Measurements from ENCODE around the gene PARD3B.

DNA sequence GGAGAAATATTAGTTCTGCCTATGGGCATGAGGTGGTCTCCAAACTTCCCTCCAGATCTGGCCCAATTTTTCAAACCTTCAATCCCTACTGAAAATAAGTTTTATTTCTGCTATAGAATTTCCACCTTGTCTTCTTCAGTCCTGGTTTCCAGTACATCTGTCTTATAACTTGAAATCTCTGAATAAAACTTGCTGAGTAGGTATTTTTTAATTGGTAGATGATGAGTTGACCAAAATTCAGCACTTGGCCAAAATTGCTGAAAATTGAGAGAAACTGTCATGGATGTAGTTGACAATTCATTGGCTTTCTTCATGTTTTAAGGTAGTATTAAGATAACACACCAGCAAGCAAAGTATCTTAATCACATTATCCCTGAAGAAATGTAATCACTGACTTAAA is 206.2 kb downstream of the PARD3B start:
- TF ChIP-seq SP1 (IDR thresholded peaks at IDR 0.05; ENCODE audit: low read depth, low read length), result no peak
- no peak for TF ChIP-seq CREB1 (IDR thresholded peaks at IDR 0.05; ENCODE audit: low read depth)
- no peak for TF ChIP-seq NFIC (IDR thresholded peaks at IDR 0.05; ENCODE audit: low read depth, low read length)
- no peak for TF ChIP-seq TCF7 (IDR thresholded peaks at IDR 0.05; ENCODE audit: borderline replicate concordance)
- TF ChIP-seq CHD2 (IDR thresholded peaks at IDR 0.05; ENCODE audit: borderline replicate concordance, low read depth, low read length), result no peak
- no peak for TF ChIP-seq SREBF2 (IDR thresholded peaks at IDR 0.05; ENCODE audit: low read length)
- TF ChIP-seq, protein P1, sequence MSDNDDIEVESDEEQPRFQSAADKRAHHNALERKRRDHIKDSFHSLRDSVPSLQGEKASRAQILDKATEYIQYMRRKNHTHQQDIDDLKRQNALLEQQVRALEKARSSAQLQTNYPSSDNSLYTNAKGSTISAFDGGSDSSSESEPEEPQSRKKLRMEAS (IDR thresholded peaks at IDR 0.05; ENCODE audit: low read depth, low read length), result no peak
- no peak for TF ChIP-seq MXI1 (IDR thresholded peaks at IDR 0.05; ENCODE audit: low read depth, low read length)
- TF ChIP-seq BRCA1 (IDR thresholded peaks at IDR 0.05; ENCODE audit: low read depth, low read length), result no peak
